ENCODE measurements around the gene TSPAN9. TPM values are rescaled to one million over a fixed set of nuclear protein-coding genes. Genes with fewer than 3 reads are reported as not detected.

The TSPAN9 gene
- total RNA-seq, 3 donors from 2014 or later (not counting 1 experiment from before 2014, with no cell fraction given) = 0.86 to 1.6 (median 1.1) TPM

- H3K27me3 ChIP-seq (ENCODE audit: control insufficient read depth, insufficient read depth, low read length) = no peaks in the 10 kb centered on the region
- H3K4me3 Mint-ChIP-seq = no peak overlapping the region
- H3K27ac Mint-ChIP-seq = no peak overlapping the region
- H3K4me1 ChIP-seq (ENCODE audit: control insufficient read depth, insufficient read depth, low read length) = no peaks in the 10 kb centered on the region
- peaks cover 0 to under 1% of the 10 kb centered on the region in 2 donors for H3K27me3 Mint-ChIP-seq (ENCODE audit: low read depth in 2 of 2)
- no peaks in the 10 kb centered on the region for H3K36me3 Mint-ChIP-seq
- H3K4me1 Mint-ChIP-seq = no peaks in the 10 kb centered on the region
- no peaks in the 10 kb centered on the region for H3K36me3 ChIP-seq (ENCODE audit: control insufficient read depth, insufficient read depth, low read length)
- intact Hi-C loops (cut with micrococcal nuclease) = no loop called here
- TF ChIP-seq, protein P1, sequence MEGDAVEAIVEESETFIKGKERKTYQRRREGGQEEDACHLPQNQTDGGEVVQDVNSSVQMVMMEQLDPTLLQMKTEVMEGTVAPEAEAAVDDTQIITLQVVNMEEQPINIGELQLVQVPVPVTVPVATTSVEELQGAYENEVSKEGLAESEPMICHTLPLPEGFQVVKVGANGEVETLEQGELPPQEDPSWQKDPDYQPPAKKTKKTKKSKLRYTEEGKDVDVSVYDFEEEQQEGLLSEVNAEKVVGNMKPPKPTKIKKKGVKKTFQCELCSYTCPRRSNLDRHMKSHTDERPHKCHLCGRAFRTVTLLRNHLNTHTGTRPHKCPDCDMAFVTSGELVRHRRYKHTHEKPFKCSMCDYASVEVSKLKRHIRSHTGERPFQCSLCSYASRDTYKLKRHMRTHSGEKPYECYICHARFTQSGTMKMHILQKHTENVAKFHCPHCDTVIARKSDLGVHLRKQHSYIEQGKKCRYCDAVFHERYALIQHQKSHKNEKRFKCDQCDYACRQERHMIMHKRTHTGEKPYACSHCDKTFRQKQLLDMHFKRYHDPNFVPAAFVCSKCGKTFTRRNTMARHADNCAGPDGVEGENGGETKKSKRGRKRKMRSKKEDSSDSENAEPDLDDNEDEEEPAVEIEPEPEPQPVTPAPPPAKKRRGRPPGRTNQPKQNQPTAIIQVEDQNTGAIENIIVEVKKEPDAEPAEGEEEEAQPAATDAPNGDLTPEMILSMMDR (IDR thresholded peaks at IDR 0.05) = no peak
- 82% methylated on average over 8 of the region's 8 CpGs for WGBS (ENCODE audit: insufficient coverage)
- ATAC-seq (no peak), DNase-seq (no peak)
- no peak overlapping the region for H3K4me3 ChIP-seq (ENCODE audit: low read length)
- H3K9me3 Mint-ChIP-seq = no peaks in the 10 kb centered on the region
- no peaks in the 10 kb centered on the region for H3K9me3 ChIP-seq (ENCODE audit: control insufficient read depth, insufficient read depth, low read length)
- no peak overlapping the region for H3K27ac ChIP-seq (ENCODE audit: low read length)
Observed at GRCh38 chr12:3288690-3289089, 211.5 kb downstream of the TSPAN9 start.

DNA sequence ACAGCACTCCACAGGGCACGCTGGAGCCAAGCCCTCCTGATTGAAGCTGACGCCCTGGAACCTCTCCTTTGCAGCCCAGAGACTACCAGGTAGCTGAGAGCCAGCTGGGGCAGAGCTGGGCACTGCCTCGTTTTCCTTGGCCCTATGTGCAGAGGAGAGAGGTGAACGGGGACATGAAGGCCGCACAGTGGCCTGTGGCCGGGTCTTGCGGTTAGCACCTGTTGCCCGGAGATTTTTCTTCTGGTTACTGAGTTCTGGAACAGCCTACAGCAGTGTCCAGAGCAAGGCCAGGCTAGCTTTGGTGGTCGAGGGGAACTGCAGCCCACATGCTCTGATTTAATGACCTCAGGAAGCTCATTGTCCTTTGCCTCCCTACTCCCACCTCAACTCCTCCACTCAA lies 212.5 kb downstream of the TSPAN9 start:
- ATAC-seq = no peak
- TF ChIP-seq, protein P1 (IDR thresholded peaks at IDR 0.05) = no peak

DNA sequence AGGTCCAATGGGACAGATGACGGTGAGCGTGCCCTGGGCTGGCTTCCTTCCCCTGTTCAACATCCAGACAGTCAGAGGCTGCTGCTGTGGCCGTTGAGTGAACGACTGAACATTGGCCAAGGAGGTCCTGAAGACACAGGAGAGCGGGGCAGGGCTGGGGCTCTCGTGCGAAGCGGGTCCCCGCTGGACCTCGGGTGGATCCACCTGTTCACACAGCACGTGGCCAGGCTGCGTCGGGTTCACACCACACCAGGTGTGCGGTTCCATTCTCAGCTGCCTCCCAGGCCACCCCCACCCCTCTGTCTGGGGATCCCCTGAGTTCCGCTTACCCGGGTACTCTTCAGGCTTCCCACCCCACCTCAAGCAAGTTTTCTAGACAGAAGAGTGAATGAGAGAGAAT lies 214.8 kb downstream of the TSPAN9 start:
- Histone ChIP-seq H3K36me3 (ENCODE audit: control insufficient read depth, insufficient read depth, low read length) (no peaks in the 10 kb centered on the region), H3K9me3 (ENCODE audit: control insufficient read depth, insufficient read depth, low read length) (no peaks in the 10 kb centered on the region), H3K27ac (ENCODE audit: low read length) (no peak overlapping the region), H3K4me1 (ENCODE audit: control insufficient read depth, insufficient read depth, low read length) (no peaks in the 10 kb centered on the region), H3K4me3 (ENCODE audit: low read length) (no peak overlapping the region), H3K27me3 (ENCODE audit: control insufficient read depth, insufficient read depth, low read length) (no peaks in the 10 kb centered on the region)
- Mint-ChIP-seq H3K9me3 (no peaks in the 10 kb centered on the region), H3K36me3 (no peaks in the 10 kb centered on the region), H3K4me1 (no peaks in the 10 kb centered on the region), H3K27me3 (ENCODE audit: low read depth in 2 of 2) (no peaks in the 10 kb centered on the region), H3K27ac (no peak overlapping the region), H3K4me3 (no peak overlapping the region)
- DNase-seq (no peak), ATAC-seq (no peak)
- TF ChIP-seq, protein P1 (IDR thresholded peaks at IDR 0.05) = no peak
- 88% methylated on average over 14 of the region's 16 CpGs for WGBS (ENCODE audit: insufficient coverage)
- intact Hi-C loops (cut with micrococcal nuclease) = no loop called here

More for the DNA sequence above, 212.5 kb downstream of the TSPAN9 start:
- Mint-ChIP-seq H3K27ac (no peak overlapping the region), H3K36me3 (no peaks in the 10 kb centered on the region), H3K27me3 (ENCODE audit: low read depth in 2 of 2) (no peaks in the 10 kb centered on the region), H3K4me3 (no peak overlapping the region), H3K9me3 (no peaks in the 10 kb centered on the region), H3K4me1 (no peaks in the 10 kb centered on the region)
- Histone ChIP-seq H3K27me3 (ENCODE audit: control insufficient read depth, insufficient read depth, low read length) (no peaks in the 10 kb centered on the region), H3K27ac (ENCODE audit: low read length) (no peak overlapping the region), H3K9me3 (ENCODE audit: control insufficient read depth, insufficient read depth, low read length) (no peaks in the 10 kb centered on the region), H3K4me3 (ENCODE audit: low read length) (no peak overlapping the region), H3K4me1 (ENCODE audit: control insufficient read depth, insufficient read depth, low read length) (no peaks in the 10 kb centered on the region), H3K36me3 (ENCODE audit: control insufficient read depth, insufficient read depth, low read length) (no peaks in the 10 kb centered on the region)
- intact Hi-C loops (cut with micrococcal nuclease) = no loop called here
- DNase-seq = no peak
- whole genome bisulfite sequencing (ENCODE audit: insufficient coverage) = 82% methylated on average over 9 of the region's 9 CpGs

- Mint-ChIP-seq H3K9me3 (no peaks in the 10 kb centered on the region), H3K27me3 (ENCODE audit: low read depth in 2 of 2) (no peaks in the 10 kb centered on the region), H3K4me3 (no peak overlapping the region), H3K27ac (no peak overlapping the region), H3K36me3 (no peaks in the 10 kb centered on the region), H3K4me1 (no peaks in the 10 kb centered on the region)
- H3K27ac ChIP-seq (ENCODE audit: low read length) = no peak overlapping the region
- TF ChIP-seq, protein P1 (IDR thresholded peaks at IDR 0.05) = no peak
- DNase-seq (no peak), ATAC-seq (no peak)
- intact Hi-C loops (cut with micrococcal nuclease) = no loop called here
- no peaks in the 10 kb centered on the region for H3K4me1 ChIP-seq (ENCODE audit: control insufficient read depth, insufficient read depth, low read length)
- no peaks in the 10 kb centered on the region for H3K9me3 ChIP-seq (ENCODE audit: control insufficient read depth, insufficient read depth, low read length)
- no peaks in the 10 kb centered on the region for H3K27me3 ChIP-seq (ENCODE audit: control insufficient read depth, insufficient read depth, low read length)
- no peak overlapping the region for H3K4me3 ChIP-seq (ENCODE audit: low read length)
- 88% methylated on average over 11 of the region's 12 CpGs for WGBS (ENCODE audit: insufficient coverage)
- no peaks in the 10 kb centered on the region for H3K36me3 ChIP-seq (ENCODE audit: control insufficient read depth, insufficient read depth, low read length)
Observed at GRCh38 chr12:3292677-3293412, 215.7 kb downstream of the TSPAN9 start.

Measured in natural killer cell (primary cell).